ENCODE measurements around the gene PLB1.

The PLB1 gene

GRCh38 chr2:28620291-28620793 lies 124.5 kb downstream of the PLB1 start:
- peak overlapping the region; percentile 98 for H3K27ac ChIP-seq
- H3K4me3 ChIP-seq: no peak overlapping the region

DNA sequence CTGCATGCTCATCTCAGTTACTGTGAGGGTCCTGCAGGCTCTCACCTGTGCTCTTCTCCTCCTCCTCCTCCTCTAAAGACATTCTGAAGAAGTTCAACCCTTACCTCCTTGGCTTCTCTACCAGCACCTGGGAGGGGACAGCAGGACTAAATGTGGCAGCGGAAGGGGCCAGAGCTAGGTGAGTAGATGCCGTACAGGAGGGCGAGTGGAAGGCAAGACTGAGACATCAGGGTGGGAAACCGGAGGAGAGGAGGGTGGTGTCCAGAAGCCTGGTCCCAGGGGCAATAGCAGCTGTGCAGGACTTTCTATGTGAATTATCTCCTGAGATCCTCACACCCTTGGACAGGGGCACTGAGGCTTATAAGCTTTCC lies 124.9 kb downstream of the PLB1 start:
- H3K27me3 ChIP-seq: no peaks in the 10 kb centered on the region
- intact Hi-C loops (cut with DNase I; ENCODE audit: low total_unique reads): no loop called here
- peak in 1 of 2 donors; percentile 64 for DNase-seq
- H3K4me1 ChIP-seq: peaks cover 0 to 69% (median 54%) of the 10 kb centered on the region in 4 donors
- H3K36me3 ChIP-seq: no peaks in the 10 kb centered on the region
- no peak overlapping the region for H3K4me3 ChIP-seq
- no peaks in the 10 kb centered on the region for H3K9me3 ChIP-seq
- TF ChIP-seq, protein P1, sequence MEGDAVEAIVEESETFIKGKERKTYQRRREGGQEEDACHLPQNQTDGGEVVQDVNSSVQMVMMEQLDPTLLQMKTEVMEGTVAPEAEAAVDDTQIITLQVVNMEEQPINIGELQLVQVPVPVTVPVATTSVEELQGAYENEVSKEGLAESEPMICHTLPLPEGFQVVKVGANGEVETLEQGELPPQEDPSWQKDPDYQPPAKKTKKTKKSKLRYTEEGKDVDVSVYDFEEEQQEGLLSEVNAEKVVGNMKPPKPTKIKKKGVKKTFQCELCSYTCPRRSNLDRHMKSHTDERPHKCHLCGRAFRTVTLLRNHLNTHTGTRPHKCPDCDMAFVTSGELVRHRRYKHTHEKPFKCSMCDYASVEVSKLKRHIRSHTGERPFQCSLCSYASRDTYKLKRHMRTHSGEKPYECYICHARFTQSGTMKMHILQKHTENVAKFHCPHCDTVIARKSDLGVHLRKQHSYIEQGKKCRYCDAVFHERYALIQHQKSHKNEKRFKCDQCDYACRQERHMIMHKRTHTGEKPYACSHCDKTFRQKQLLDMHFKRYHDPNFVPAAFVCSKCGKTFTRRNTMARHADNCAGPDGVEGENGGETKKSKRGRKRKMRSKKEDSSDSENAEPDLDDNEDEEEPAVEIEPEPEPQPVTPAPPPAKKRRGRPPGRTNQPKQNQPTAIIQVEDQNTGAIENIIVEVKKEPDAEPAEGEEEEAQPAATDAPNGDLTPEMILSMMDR (IDR thresholded peaks at IDR 0.05): no peak
- peak overlapping the region; percentile 98 for H3K27ac ChIP-seq

More at GRCh38 chr2:28620291-28620793, 124.5 kb downstream of the PLB1 start:
- intact Hi-C loops (cut with DNase I; ENCODE audit: low total_unique reads): no loop called here
- no peaks in the 10 kb centered on the region for H3K27me3 ChIP-seq
- TF ChIP-seq, protein P1 (IDR thresholded peaks at IDR 0.05): no peak
- no peaks in the 10 kb centered on the region for H3K9me3 ChIP-seq
- H3K36me3 ChIP-seq: no peaks in the 10 kb centered on the region
- peaks cover 0 to 65% (median 49%) of the 10 kb centered on the region in 4 donors for H3K4me1 ChIP-seq
- no peak for DNase-seq

GRCh38 chr2:28621172-28622100 lies 125.6 kb downstream of the PLB1 start:
- intact Hi-C loops (cut with DNase I; ENCODE audit: low total_unique reads): no loop called here
- peak overlapping the region; percentile 98 for H3K27ac ChIP-seq
- H3K9me3 ChIP-seq: no peaks in the 10 kb centered on the region
- TF ChIP-seq, protein P1 (IDR thresholded peaks at IDR 0.05): peak in 1 of 2 experiments; percentile 21
- H3K4me3 ChIP-seq: no peak overlapping the region
- peak; percentile 94 to 97 for DNase-seq
- H3K27me3 ChIP-seq: no peaks in the 10 kb centered on the region
- peaks cover 0 to 76% (median 60%) of the 10 kb centered on the region in 4 donors for H3K4me1 ChIP-seq
- no peaks in the 10 kb centered on the region for H3K36me3 ChIP-seq

DNA sequence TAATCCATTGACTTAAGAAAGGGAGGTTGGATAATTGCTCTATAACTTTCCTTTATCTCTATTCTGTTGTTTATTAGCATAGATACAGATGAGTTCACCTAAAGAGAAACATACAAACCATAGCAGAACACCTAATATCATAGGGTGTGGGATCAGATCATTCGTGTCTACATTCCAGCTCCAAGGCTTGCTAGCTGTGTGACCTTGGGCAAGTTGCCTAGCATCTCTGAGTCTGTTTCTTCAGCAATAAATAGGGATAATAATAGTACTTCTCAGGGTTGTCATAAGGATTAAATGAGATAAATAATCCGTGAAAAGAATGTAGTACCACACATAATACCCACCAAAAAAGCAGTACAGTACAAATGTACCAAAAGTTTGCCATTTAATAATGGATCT lies 126.2 kb downstream of the PLB1 start:
- no peak overlapping the region for H3K4me3 ChIP-seq
- peak overlapping the region; percentile 98 for H3K27ac ChIP-seq
- peaks cover 0 to 81% (median 63%) of the 10 kb centered on the region in 4 donors for H3K4me1 ChIP-seq
- H3K9me3 ChIP-seq: no peaks in the 10 kb centered on the region
- H3K36me3 ChIP-seq: no peaks in the 10 kb centered on the region
- DNase-seq: no peak
- TF ChIP-seq, protein P1 (IDR thresholded peaks at IDR 0.05): no peak
- H3K27me3 ChIP-seq: no peaks in the 10 kb centered on the region
- intact Hi-C loops (cut with DNase I; ENCODE audit: low total_unique reads): no loop called here

GRCh38 chr2:28623582-28624405 lies 127.9 kb downstream of the PLB1 start:
- DNase-seq: no peak
- intact Hi-C loops (cut with DNase I; ENCODE audit: low total_unique reads): no loop called here
- Histone ChIP-seq H3K36me3 (no peaks in the 10 kb centered on the region), H3K27ac (peak overlapping the region; percentile 98), H3K27me3 (no peaks in the 10 kb centered on the region), H3K4me3 (no peak overlapping the region), H3K4me1 (peaks cover 10 to 91% (median 78%) of the 10 kb centered on the region in 4 donors), H3K9me3 (no peaks in the 10 kb centered on the region)
- TF ChIP-seq, protein P1 (IDR thresholded peaks at IDR 0.05): no peak

Data from tibial artery (tissue), 4 donors.